ENCODE measurements around the gene PDS5B. TPM values are rescaled to one million over a fixed set of nuclear protein-coding genes. Genes with fewer than 3 reads are reported as not detected.

The PDS5B gene
- total and polyA plus RNA-seq, 2 of the 8 experiments (the other 6 are each of a cell fraction or from before 2014, with no cell fraction given): 5.5 to 54.6 TPM

- Histone ChIP-seq H4K5ac (ENCODE audit: insufficient read length, low read depth, low read length) (no peak overlapping the region), H3K18ac (ENCODE audit: extremely low read depth, low read length) (no peak overlapping the region), H3K14ac (ENCODE audit: insufficient read length) (no peak overlapping the region), H3K4me2 (ENCODE audit: insufficient read depth in 1 of 2, low read depth in 2 of 2, low read length in 2 of 2) (no peak overlapping the region), H4K91ac (replicated peaks; ENCODE audit: insufficient read length, low read length) (no peak overlapping the region), H2BK20ac (ENCODE audit: low read length) (no peak overlapping the region), H3K36me3 (ENCODE audit: control insufficient read depth in 2 of 4, insufficient read depth in 4 of 4, low read length in 3 of 4) (no peaks in the 10 kb centered on the region), H2BK12ac (ENCODE audit: low read depth, low read length) (no peak overlapping the region), H2BK15ac (ENCODE audit: low read length) (no peak overlapping the region), H3K79me2 (ENCODE audit: control insufficient read depth in 1 of 2, insufficient read depth in 2 of 2, low read length in 2 of 2) (0 out of 4 replicates have a peak, but pooled peaks cover 0 to 7% of the 10 kb centered on the region in 2 experiments), H3K56ac (replicated peaks; ENCODE audit: insufficient read length, low read depth, low read length) (no peak overlapping the region), H3K23ac (ENCODE audit: insufficient read length) (no peak overlapping the region), H3K79me1 (ENCODE audit: low read depth, low read length) (no peaks in the 10 kb centered on the region), H2BK120ac (replicated peaks; ENCODE audit: low read depth, low read length) (no peak overlapping the region), H3K23me2 (ENCODE audit: low read depth, low read length) (no peaks in the 10 kb centered on the region), H3K9ac (replicated peaks in 1 of 4; ENCODE audit: extremely low read depth in 1 of 4, low read depth in 3 of 4, low read length in 3 of 4) (no peak overlapping the region), H3K4ac (replicated peaks; ENCODE audit: insufficient read length, low read depth, low read length) (no peak overlapping the region), H3K27me3 (replicated peaks in 1 of 4; ENCODE audit: control insufficient read depth in 3 of 4, extremely low read depth in 1 of 4, insufficient read depth in 3 of 4, low read length in 3 of 4) (no peaks in the 10 kb centered on the region), H3K4me3 (ENCODE audit: extremely low read depth in 1 of 4, insufficient read depth in 2 of 4, low read depth in 3 of 4, low read length in 4 of 4) (no peak overlapping the region), H2AFZ (ENCODE audit: low read length) (no peak overlapping the region), H3K9me3 (ENCODE audit: insufficient read depth in 2 of 2, low read depth in 1 of 2, low read length in 1 of 2) (no peaks in the 10 kb centered on the region), H3K4me1 (replicated peaks in 1 of 4; ENCODE audit: control insufficient read depth in 3 of 4, insufficient read depth in 4 of 4, low read length in 3 of 4) (no peaks in the 10 kb centered on the region), H4K8ac (ENCODE audit: extremely low read depth, insufficient read depth, low read length) (no peak overlapping the region), H2BK5ac (ENCODE audit: low read depth, low read length) (no peak overlapping the region), H4K20me1 (replicated peaks in 1 of 2; ENCODE audit: control insufficient read depth in 1 of 2, insufficient read depth in 2 of 2, low read length in 2 of 2) (no peaks in the 10 kb centered on the region), H3K27ac (ENCODE audit: low read depth, low read length) (no peak overlapping the region), H2AK5ac (ENCODE audit: low read depth, low read length) (no peak overlapping the region)
- no peak for FAIRE-seq
- no peak for DNase-seq (ENCODE audit: low read depth in 1 of 2, low spot score in 2 of 2)
- ChIA-PET POLR2A (ENCODE audit: partially characterized antibody) (no interaction called here), CTCF (ENCODE audit: partially characterized antibody) (no interaction called here)
- TF ChIP-seq TAF1 (IDR thresholded peaks at IDR 0.05; ENCODE audit: low read depth, low read length) (no peak), TAF7 (optimal IDR thresholded peaks at IDR 0.05; ENCODE audit: borderline replicate concordance, low read depth, low read length) (no peak)
Observed at GRCh38 chr13:32735859-32736258, 149.6 kb downstream of the PDS5B start.

All from H1 (cell line).